Aorta (tissue), 5 donors: ENCODE results near the gene AUTS2. TPM values are rescaled to one million over a fixed set of nuclear protein-coding genes. Genes with fewer than 3 reads are reported as not detected.

ENCODE experiments used
- ATAC-seq: fragments of 200-7000 bp; cut with Tn5 transposase; one replicate; pipeline ENCODE4 v1.9.1; 2022; ENCODE audit warnings: moderate library complexity; ENCODE audit not compliant: low FRiP score
- DNase-seq, 2 donors: peaks; one replicate each; pipeline ENCODE4 v3.0.0-alpha.2; 2020
- H3K27ac ChIP-seq, 2 donors: one replicate each; pipeline ENCODE4 v1.5.1; 2013; ENCODE audit warnings: low read length in 2 of 2, mild to moderate bottlenecking in 2 of 2, moderate library complexity in 2 of 2, control low read depth in 1 of 2, inconsistent platforms in 1 of 2, low read depth in 1 of 2
- H3K27me3 ChIP-seq, 2 donors: one replicate each; pipeline ENCODE4 v1.6.1; 2013; ENCODE audit warnings: control low read depth in 1 of 2, low read length in 1 of 2, mild to moderate bottlenecking in 1 of 2, moderate library complexity in 1 of 2; ENCODE audit not compliant: insufficient read depth in 2 of 2, control insufficient read depth in 1 of 2
- H3K36me3 ChIP-seq, 2 donors: one replicate each; pipeline ENCODE4 v1.6.1; 2013; ENCODE audit warnings: control low read depth in 1 of 2, low read length in 1 of 2, mild to moderate bottlenecking in 1 of 2; ENCODE audit not compliant: insufficient read depth in 2 of 2, control insufficient read depth in 1 of 2
- H3K4me1 ChIP-seq, 2 donors: one replicate each; pipeline ENCODE4 v1.6.1; 2013; ENCODE audit warnings: low read length in 2 of 2, control low read depth in 1 of 2, mild to moderate bottlenecking in 1 of 2, moderate library complexity in 1 of 2; ENCODE audit not compliant: insufficient read depth in 2 of 2, control insufficient read depth in 1 of 2
- H3K4me3 ChIP-seq, 2 donors: one replicate each; pipeline ENCODE4 v1.5.1; 2013; ENCODE audit warnings: low read length in 2 of 2, control low read depth in 1 of 2, mild to moderate bottlenecking in 1 of 2
- H3K9me3 ChIP-seq: one replicate; pipeline ENCODE4 v1.6.1; 2013; ENCODE audit warnings: mild to moderate bottlenecking, low read length; ENCODE audit not compliant: control insufficient read depth
- WGBS, 2 donors: extraction: QIAGEN DNeasy Blood & Tissue Kit; methylation state at CpG; one replicate each; pipeline ENCODE4 v1.1.7; 2013; 5-methylcytosine and 5-hydroxymethylcytosine counted together
- intact Hi-C, 2 donors: fragments of 100-400 bp; cut with DNase I; formaldehyde crosslinking; loops; one replicate each; pipeline versions ENCODE4 v1.14.2 to v1.15.0; 2022
- polyA plus RNA-seq, 2 donors: library from polyadenylated mRNA; stranded (reverse); fragments of 200-250 nt; gene quantifications; one replicate each; pipeline ENCODE4 v1.2.3, GENCODE V29; 2013
- total RNA-seq, 2 donors: library from RNA; stranded (reverse); fragmentation: NEBNext Ultra II Directional; extraction: Animal tissue kit (Norgen Biotek cat#: 25700); gene quantifications; one replicate each; pipeline ENCODE4 v1.2.1, GENCODE V29; 2021
- donor health status: healthy with polysubstance abuse.
- donor health status: Bipolar disorder and iron deficiency.
- donor health status: DM: no; HTN: no; CAD: no.
- donor health status: DM: no; HTN: no; CAD: no.
- donor health status: DM: yes; HTN: yes; CAD: no.

The AUTS2 gene
- total and polyA plus RNA-seq, 4 donors, result 3.9 to 102 (median 57.0) TPM

- H3K36me3 ChIP-seq, result no peaks in the 10 kb centered on the region
- H3K9me3 ChIP-seq, result no peaks in the 10 kb centered on the region
- 94 to 96% methylated on average over 2 of the region's 2 CpGs for WGBS, 2 donors
- H3K27me3 ChIP-seq, result no peaks in the 10 kb centered on the region
- ATAC-seq (no peak), DNase-seq (no peak)
- H3K4me3 ChIP-seq, result no peak overlapping the region
- intact Hi-C loops, result no loop called here
- H3K4me1 ChIP-seq, result no peaks in the 10 kb centered on the region
- no peak overlapping the region for H3K27ac ChIP-seq
Measured at GRCh38 chr7:70341446-70341845, 743.2 kb downstream of the AUTS2 start.

GRCh38 chr7:70343519-70343918, 745.2 kb downstream of the AUTS2 start:
- ATAC-seq (no peak), DNase-seq (no peak)
- Histone ChIP-seq H3K4me1 (no peaks in the 10 kb centered on the region), H3K9me3 (no peaks in the 10 kb centered on the region), H3K36me3 (no peaks in the 10 kb centered on the region), H3K27me3 (no peaks in the 10 kb centered on the region), H3K4me3 (no peak overlapping the region), H3K27ac (no peak overlapping the region)
- intact Hi-C loops, result no loop called here
- WGBS, 2 donors, result 45 to 66% methylated on average over 2 of the region's 2 CpGs

GRCh38 chr7:70344726-70345125, 746.5 kb downstream of the AUTS2 start:
- no peaks in the 10 kb centered on the region for H3K9me3 ChIP-seq
- 82 to 83% methylated on average over 2 of the region's 2 CpGs for WGBS, 2 donors
- no peak overlapping the region for H3K27ac ChIP-seq
- H3K4me1 ChIP-seq, result no peaks in the 10 kb centered on the region
- DNase-seq (no peak), ATAC-seq (no peak)
- H3K4me3 ChIP-seq, result no peak overlapping the region
- no peaks in the 10 kb centered on the region for H3K27me3 ChIP-seq
- H3K36me3 ChIP-seq, result no peaks in the 10 kb centered on the region
- intact Hi-C loops, result no loop called here

DNA sequence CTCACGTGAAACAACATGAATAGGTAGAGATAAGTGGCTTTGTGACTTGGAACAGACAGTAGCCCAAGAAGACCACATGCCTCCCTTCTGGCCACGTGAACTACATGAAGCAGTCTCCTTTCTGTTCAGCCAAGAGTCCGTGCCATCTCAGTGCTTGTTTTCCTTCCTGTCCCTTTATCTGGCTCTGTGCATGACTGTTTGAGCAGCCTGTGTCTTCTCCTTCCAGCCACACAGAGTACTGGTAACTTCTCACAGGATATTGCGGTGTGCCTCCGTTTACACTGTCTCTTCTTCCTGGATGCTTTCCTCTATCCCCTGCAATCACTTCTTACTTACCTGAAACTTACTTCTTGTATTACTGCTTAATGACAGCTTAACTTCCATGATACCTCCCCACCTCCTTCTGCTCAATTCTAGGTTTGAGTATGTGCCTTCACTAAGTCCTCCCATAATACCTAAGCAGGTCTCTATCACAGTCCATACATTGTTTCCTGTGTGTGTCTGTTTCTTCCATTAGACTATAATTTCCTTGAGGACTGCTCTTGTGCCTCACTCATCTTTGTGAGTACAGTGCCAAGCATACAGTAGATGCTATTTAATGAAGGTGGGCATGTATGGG, 748.7 kb downstream of the AUTS2 start:
- DNase-seq (no peak), ATAC-seq (no peak)
- H3K27me3 ChIP-seq, result no peaks in the 10 kb centered on the region
- no peak overlapping the region for H3K27ac ChIP-seq
- H3K4me3 ChIP-seq, result no peak overlapping the region
- H3K9me3 ChIP-seq, result no peaks in the 10 kb centered on the region
- 93 to 95% methylated on average over 5 of the region's 5 CpGs for WGBS, 2 donors
- intact Hi-C loops, result no loop called here
- H3K4me1 ChIP-seq, result no peaks in the 10 kb centered on the region
- H3K36me3 ChIP-seq, result no peaks in the 10 kb centered on the region

DNA sequence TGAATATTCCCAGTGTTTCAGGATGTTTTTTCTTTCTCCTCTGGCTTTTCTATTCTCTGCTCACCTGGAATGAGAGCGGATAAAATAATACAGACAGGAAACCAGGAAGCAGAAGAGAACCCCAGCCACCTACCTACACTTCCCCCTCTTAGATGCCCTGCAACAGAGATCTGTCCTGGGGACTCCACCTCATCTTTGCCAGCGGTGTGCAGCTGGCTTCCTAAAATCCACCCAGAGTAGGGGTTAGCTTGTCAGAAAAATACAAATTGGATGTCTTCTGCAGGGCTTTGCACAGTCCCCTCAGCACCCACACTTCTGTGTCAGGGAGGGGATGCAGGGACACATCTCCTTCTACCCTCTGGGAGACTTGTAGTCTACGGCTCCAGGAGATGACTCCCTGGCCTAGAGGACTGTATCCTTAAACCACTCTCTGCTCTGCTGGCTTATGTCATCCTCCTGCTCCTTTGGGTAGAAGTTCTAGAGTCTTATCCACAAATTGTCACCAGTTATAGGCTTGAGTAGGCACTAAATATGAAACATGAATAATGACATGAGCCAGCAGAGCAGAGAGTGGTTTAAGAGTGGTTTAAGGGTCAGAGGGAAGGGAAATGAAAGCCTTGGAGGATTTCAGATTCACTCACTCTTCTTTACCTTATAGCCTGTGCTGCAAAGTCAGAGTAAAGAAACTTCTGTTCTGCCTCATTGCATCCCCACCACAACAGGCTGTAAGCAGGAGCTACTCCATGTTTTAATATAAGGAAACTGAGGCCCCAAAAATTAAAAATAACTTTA, 749.4 kb downstream of the AUTS2 start:
- Histone ChIP-seq H3K4me3 (no peak overlapping the region), H3K27ac (no peak overlapping the region), H3K27me3 (no peaks in the 10 kb centered on the region), H3K9me3 (no peaks in the 10 kb centered on the region), H3K36me3 (no peaks in the 10 kb centered on the region), H3K4me1 (no peaks in the 10 kb centered on the region)
- 93 to 94% methylated on average over 3 of the region's 3 CpGs for WGBS, 2 donors
- ATAC-seq, result no peak
- intact Hi-C loops, result no loop called here
- no peak for DNase-seq

DNA sequence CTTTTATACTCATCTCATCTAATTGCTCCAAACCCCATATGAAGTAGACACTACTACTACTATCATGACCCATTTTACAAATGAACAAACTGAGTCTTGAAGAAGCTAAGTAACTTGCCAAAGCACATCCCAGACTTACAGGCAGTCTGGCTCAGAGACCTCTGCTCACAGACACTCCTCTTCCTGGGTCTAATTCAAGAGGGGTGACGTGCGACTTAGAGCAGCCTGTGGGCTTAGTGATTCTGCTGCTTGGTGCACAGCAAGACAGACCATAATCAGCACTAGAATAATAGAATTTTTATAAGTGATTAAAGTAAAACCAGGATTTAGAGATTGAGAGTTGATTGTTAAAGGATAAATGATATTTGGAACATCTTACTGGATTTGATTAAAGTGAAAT, 750.8 kb downstream of the AUTS2 start:
- WGBS, 2 donors, result 95 to 100% methylated on average over 2 of the region's 2 CpGs

DNA sequence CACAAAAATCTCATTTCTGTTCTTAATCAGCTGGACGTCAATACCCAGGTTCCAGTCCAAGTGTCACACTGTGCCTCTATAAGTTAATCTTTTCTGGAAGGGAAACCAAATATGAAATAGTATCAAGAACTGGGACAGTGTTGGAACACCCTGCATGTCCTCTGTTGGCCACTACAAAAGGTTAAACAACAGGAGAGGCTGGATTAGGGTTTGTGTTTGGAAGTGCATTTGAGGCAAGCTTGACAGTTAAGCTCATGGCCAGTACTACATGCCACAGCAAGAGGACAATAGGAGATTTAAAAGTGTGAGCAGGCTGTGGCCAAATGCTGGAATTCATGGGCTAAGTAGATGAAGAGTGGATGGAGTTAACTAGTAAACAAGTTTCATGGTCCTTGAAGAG, 751.5 kb downstream of the AUTS2 start:
- WGBS, 2 donors, result 86 to 89% methylated on average over 1 of the region's 1 CpG
- H3K4me1 ChIP-seq, result no peaks in the 10 kb centered on the region
- no peak overlapping the region for H3K27ac ChIP-seq
- ATAC-seq (no peak), DNase-seq (no peak)
- intact Hi-C loops, result no loop called here
- H3K36me3 ChIP-seq, result no peaks in the 10 kb centered on the region
- H3K27me3 ChIP-seq, result peaks cover 0 to 2% of the 10 kb centered on the region in 2 donors
- H3K9me3 ChIP-seq, result no peaks in the 10 kb centered on the region
- no peak overlapping the region for H3K4me3 ChIP-seq

More for the DNA sequence above, 750.8 kb downstream of the AUTS2 start:
- Histone ChIP-seq H3K36me3 (no peaks in the 10 kb centered on the region), H3K4me1 (no peaks in the 10 kb centered on the region), H3K9me3 (no peaks in the 10 kb centered on the region), H3K27ac (no peak overlapping the region), H3K4me3 (no peak overlapping the region), H3K27me3 (no peaks in the 10 kb centered on the region)
- intact Hi-C loops, result no loop called here
- ATAC-seq, result no peak
- no peak for DNase-seq

GRCh38 chr7:70352088-70352487, 753.8 kb downstream of the AUTS2 start:
- H3K27ac ChIP-seq, result no peak overlapping the region
- H3K27me3 ChIP-seq, result peaks cover 0 to 2% of the 10 kb centered on the region in 2 donors
- no peak for DNase-seq
- no peak for ATAC-seq
- no peaks in the 10 kb centered on the region for H3K36me3 ChIP-seq
- no peak overlapping the region for H3K4me3 ChIP-seq
- 93 to 94% methylated on average over 4 of the region's 4 CpGs for WGBS, 2 donors
- no peaks in the 10 kb centered on the region for H3K4me1 ChIP-seq
- no peaks in the 10 kb centered on the region for H3K9me3 ChIP-seq
- intact Hi-C loops, result no loop called here

DNA sequence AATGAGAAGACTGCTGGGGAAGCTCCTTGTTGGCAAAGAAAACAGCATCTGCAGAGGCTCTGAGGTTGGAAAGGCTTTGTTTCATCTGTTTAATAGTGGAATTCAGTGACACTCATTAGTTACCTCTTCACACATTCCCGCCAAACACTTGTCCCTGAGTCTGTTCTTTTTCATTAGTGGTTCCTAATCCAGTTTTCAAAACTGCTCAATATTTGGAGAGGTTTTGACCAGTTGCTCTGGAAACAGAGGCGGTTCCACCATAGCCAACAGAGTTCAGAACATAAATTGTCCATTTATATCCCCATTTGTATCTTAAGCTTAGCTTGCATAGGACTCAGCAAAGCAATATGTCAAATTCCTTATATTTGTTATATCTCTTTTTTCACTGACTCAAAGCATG, 754.6 kb downstream of the AUTS2 start:
- Histone ChIP-seq H3K4me1 (no peaks in the 10 kb centered on the region), H3K27ac (no peak overlapping the region)
- DNase-seq, result no peak

More for the DNA sequence above, 754.6 kb downstream of the AUTS2 start:
- H3K9me3 ChIP-seq, result no peaks in the 10 kb centered on the region
- whole genome bisulfite sequencing, 2 donors, result 77 to 85% methylated on average over 2 of the region's 2 CpGs
- no peak overlapping the region for H3K4me3 ChIP-seq
- no peaks in the 10 kb centered on the region for H3K36me3 ChIP-seq
- intact Hi-C loops, result no loop called here
- ATAC-seq, result no peak
- peaks cover 0 to 2% of the 10 kb centered on the region in 2 donors for H3K27me3 ChIP-seq
